GM21825 (cell line): ENCODE measurements around the gene POC1A.
"Not testable (repeated sequence)": the region's sequence is repeated elsewhere in the genome, so short reads cannot be mapped to it uniquely, and the experiment has no call there.

ENCODE experiments used
- ATAC-seq: cut with Tn5 transposase; IDR thresholded peaks from one replicate; pipeline ENCODE4 v1.9.1; 2021; ENCODE audit warnings: mild to moderate bottlenecking, moderate library complexity; ENCODE audit not compliant: unreplicated experiment

Gene POC1A

DNA sequence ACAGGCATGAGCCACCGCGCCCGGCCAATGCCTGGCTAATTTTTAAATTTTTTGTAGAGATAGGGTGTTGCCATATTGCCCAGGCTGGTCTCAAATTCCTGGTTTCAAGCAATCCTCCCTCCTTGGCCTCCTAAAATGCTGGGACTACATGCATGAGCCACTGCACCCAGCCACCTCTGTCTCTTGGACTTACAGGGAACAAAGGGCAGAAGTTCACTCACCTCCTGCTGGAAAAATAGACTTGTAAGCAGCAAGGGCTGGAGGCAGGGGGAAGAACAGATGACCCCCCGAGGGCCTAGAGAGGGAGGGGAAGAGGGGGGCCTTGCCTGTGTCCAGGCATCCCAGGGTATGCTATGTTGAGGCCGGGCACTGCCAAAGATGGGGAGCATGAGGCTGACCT lies 120.0 kb downstream of the POC1A start:
- no peak for ATAC-seq

DNA sequence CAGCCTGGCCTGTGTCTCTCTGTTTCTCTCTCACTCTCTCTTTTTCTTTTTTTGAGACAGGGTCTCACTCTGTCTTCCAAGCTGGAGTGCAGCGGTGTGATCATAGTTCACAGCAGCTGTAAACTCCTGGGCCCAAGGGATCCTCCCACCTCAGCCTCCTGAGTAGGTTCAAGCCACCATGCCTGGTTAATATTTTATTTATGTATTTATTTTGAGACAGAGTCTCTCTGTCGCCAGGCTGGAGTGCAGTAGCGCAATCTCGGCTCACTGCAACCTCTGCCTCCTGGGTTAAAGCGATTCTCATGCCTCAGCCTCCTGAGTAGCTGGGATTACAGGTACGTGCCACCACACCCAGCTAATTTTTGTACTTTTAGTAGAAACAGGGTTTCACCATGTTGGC lies 120.5 kb downstream of the POC1A start:
- ATAC-seq: not testable (repeated sequence)

DNA sequence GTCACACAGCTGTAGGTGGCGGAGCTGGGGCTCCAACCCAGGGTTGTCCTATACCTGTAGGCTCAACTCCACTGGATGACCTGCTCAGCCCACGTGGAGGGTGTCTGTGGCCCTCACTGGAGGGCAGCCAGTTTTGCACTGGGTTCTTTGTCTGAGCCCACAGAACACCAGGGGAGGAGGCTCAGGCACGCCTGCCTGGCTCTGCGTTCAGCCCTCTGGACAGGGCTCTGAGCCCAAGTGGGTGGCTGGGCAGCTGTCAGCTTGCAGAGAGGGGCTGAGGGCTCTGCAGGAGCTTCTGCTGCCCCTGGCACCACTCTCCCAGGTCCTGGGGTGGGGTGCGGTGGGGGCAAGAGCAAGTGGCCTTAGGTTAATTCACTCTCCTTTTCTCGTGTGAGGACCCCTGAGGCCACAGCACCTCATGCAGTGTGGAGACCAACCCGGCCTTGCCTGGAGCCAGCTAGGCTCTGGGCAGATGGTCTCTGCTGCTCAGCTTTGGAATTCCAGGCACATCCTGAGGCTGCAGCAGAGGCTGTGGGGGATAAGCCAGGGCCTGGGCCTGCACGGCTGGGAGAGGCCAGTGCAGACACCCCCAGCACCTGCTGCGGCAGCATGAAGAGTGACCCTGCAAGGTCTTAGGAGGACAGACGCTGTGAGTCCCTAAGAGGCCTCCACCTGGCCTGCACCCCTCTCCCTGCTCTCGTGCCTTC lies 121.4 kb downstream of the POC1A start:
- no peak for ATAC-seq

DNA sequence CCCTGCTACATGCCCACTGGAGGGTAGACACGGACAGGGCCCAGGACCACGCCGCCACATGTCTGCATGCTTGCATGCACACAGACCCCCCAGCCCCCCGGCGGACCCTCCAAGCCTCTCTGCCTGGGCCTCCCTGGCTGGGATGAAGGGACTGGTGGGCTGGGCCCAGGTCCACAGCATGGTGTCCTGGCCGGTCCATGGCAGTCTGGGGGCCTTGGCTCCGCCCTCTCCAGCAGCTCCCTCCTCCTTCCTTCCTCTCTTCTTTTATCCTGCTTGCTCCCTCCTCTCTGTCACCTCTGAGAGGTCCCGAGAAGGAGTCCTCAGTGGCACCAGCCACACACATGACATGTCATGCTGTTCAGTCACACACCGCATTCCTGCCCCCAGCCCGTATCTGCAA lies 122.3 kb downstream of the POC1A start:
- ATAC-seq: no peak

DNA sequence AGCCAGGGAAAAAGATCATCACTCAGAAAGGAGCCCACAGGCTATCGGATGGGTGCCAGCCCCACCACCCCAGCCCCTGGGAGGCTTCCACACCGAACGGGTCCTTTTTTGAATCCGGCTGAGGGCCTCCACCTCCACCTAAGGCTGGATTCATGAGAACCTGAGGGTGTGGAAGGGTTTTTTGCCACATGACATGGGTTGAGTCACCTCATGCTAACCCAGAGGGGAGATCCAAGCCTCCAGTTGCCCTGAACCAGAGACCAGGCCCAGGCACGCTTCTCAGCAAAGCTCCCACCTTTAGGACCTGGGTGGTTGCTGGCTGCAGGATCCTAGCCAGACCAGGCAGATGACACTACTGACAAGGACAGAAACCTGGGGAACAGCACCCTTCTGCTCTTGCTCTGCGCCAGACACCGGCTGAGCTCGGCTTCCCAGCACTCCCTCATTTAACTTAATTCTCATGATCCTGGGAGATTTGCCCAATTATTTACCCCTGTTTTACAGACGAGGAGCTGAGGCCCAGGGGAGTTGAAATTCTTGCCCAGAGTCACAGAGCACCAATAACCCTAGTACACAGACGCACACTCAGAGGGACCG lies 123.4 kb downstream of the POC1A start:
- ATAC-seq: no peak

DNA sequence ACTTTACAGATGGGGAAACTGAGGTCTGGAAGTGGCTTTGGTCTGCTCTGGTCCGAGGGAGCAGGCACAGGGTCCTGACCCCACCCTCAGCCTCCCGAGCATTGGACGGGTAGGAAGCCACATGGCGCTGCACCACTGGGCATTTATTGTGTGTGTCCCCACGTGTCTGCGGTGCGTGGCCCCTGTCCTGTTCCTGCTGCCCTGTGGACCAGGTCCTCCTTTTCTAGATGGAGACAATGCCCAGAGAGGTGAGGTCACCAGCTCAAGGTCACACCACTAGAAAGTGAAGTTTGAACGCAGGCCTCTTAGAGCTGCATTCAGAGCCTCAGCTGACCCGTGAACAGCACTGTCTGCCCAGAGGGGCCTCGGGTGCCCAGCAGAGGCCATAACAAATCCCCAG lies 124.7 kb downstream of the POC1A start:
- no peak for ATAC-seq

DNA sequence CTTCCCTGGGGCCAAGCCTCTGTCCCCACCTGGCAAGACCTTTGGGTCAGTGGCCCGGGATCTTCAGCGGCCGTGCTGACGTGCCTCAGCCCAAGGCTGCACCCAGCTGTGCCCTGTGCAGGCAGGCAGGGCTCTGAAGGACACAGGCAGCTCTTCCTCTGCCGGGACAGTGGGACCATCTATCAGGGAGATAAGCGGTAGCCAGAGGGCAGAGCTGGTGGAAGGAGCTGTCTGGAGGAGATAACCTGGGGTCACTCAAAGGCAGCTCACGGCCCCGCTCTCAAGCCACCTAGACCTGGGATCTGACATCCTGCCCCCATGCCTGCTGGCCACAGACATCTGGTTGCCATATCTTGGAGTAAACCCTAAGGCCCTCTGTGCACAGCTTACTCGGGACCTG lies 125.2 kb downstream of the POC1A start:
- ATAC-seq: no peak

DNA sequence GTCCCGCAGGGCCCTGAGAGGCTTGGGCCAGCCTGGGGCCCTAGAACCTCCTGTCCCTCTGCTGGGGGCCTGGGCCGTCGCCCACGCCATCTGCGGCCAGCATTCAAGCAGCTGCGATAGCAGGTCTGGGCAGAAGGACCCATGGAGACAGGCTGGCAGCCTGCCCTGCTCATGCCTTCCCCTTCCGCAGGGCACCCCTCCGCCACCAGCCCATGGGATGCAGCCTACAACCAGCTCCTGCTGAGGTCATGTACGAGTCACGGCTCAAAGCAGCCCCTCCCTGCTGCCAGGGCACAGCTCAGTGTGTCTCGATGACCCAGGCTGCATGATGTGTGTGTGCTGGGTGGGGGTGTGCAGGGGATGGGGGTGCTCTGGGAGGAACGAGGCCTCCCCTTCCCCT lies 125.7 kb downstream of the POC1A start:
- no peak for ATAC-seq

DNA sequence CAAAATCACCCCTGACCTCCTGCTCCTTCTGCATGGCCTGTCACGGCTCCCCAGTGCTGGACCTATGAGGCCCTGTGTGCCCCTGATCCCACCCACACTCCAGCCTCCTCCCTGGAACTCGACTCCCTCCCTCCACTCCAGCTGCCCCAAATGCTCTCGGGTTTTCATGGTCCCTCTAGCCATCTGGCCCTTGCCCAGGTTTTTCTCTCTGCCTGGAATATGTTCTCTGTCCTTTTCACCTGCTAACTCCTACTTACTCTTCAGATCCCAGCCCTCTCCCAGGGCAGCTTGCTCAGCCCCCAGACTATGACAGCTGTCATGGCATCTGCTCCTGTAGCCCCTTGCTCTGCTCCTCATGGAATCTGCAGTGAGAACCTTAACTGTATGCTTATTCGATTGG lies 128.2 kb downstream of the POC1A start:
- no peak for ATAC-seq

DNA sequence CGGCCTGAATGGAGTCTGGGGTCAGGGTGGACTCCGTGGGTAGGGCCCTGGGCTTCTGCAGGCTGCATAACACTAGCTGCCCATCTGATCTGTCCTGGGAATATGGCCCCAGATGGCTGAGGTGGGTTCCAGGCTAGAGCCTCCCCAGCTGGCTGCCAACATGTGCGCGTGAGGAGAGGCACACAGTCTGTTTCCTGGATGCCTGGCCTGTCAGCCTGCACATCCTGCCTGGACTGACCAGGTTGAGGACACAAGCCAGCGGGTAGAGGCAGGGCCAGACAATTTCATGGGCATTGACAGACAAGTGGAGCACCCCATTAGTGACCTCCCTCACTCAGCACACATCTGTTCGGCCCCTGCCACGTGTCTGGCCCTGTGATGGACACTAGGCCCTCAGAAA lies 128.8 kb downstream of the POC1A start:
- no peak for ATAC-seq
